H1 (cell line): ENCODE data around the gene SNX30. TPM values are rescaled to one million over a fixed set of nuclear protein-coding genes. Genes with fewer than 3 reads are reported as not detected.

ENCODE experiments used
- BCL11A ChIP-seq, 2 experiments: IDR thresholded peaks; one replicate each; pipeline ENCODE4 v1.6.1; 2011; ENCODE audit warnings: low read depth in 2 of 2, low read length in 2 of 2, mild to moderate bottlenecking in 2 of 2
- CEBPB ChIP-seq: IDR thresholded peaks from 2 replicates; pipeline ENCODE4 v1.6.1; 2012; ENCODE audit warnings: low read depth, low read length
- CHD2 ChIP-seq: IDR thresholded peaks from 2 replicates; pipeline ENCODE4 v1.6.1; 2012; ENCODE audit warnings: low read length, improper control_type of control experiment
- CHD7 ChIP-seq: fragments of 300-600 bp; sonication (generic); IDR thresholded peaks from 2 replicates; pipeline ENCODE4 v1.7.1; 2012; ENCODE audit warnings: low read length, moderate library complexity, mild to moderate bottlenecking, inconsistent platforms; ENCODE audit not compliant: insufficient replicate concordance
- EP300 ChIP-seq, 2 experiments: IDR thresholded peaks; 1 replicate in 1 of 2; 2 replicates in 1 of 2; pipeline ENCODE4 v1.6.1; 2011 to 2012; ENCODE audit warnings: low read depth in 2 of 2, low read length in 2 of 2, mild to moderate bottlenecking in 2 of 2, borderline replicate concordance in 1 of 2, inconsistent platforms in 1 of 2, moderate library complexity in 1 of 2
- GTF2F1 ChIP-seq: IDR thresholded peaks from 2 replicates; pipeline ENCODE4 v1.6.1; 2012; ENCODE audit warnings: low read depth, low read length, improper control_type of control experiment, borderline replicate concordance
- JUND ChIP-seq: IDR thresholded peaks from 2 replicates; pipeline ENCODE4 v1.6.1; 2011; ENCODE audit warnings: mild to moderate bottlenecking, improper control_type of control experiment, low read length
- POLR2AphosphoS5 ChIP-seq: IDR thresholded peaks from 2 replicates; pipeline ENCODE4 v1.6.1; 2011; ENCODE audit warnings: low read depth, low read length
- SP1 ChIP-seq: IDR thresholded peaks from 2 replicates; pipeline ENCODE4 v1.6.1; 2011; ENCODE audit warnings: low read depth, low read length
- TAF1 ChIP-seq: IDR thresholded peaks from 2 replicates; pipeline ENCODE4 v1.6.1; 2011; ENCODE audit warnings: mild to moderate bottlenecking, low read depth, low read length
- TCF12 ChIP-seq: IDR thresholded peaks from 2 replicates; pipeline ENCODE4 v1.6.1; 2011; ENCODE audit warnings: low read depth, mild to moderate bottlenecking, low read length
- USF2 ChIP-seq: IDR thresholded peaks from 2 replicates; pipeline ENCODE4 v1.6.1; 2011; ENCODE audit warnings: low read length, improper control_type of control experiment
- polyA plus RNA-seq, 7 experiments: library from polyadenylated mRNA; depleted of rRNA in 3 of 7; stranded (reverse) in 5 of 7; unstranded in 2 of 7; fragments of >200 nt in 5 of 7; fragments of 200-250 nt in 2 of 7; gene quantifications; 1 replicate in 5 of 7; 2 replicates in 1 of 7; 4 replicates in 1 of 7; pipeline versions ENCODE4 v1.2.1 to v1.2.3, GENCODE V29; 2011 to 2013; ENCODE audit warnings: missing spikeins in 2 of 7, mixed read lengths in 2 of 7
- total RNA-seq: library from RNA; stranded (reverse); fragmentation: NEBNext Ultra II Directional; extraction: Animal tissue kit (Norgen Biotek cat#: 25700); gene quantifications from 2 replicates; pipeline ENCODE4 v1.2.1, GENCODE V29; 2021

The SNX30 gene
- total and polyA plus RNA-seq, 2 of the 8 experiments (the other 6 are each of a cell fraction or from before 2014, with no cell fraction given): 4.0 to 12.2 TPM

DNA sequence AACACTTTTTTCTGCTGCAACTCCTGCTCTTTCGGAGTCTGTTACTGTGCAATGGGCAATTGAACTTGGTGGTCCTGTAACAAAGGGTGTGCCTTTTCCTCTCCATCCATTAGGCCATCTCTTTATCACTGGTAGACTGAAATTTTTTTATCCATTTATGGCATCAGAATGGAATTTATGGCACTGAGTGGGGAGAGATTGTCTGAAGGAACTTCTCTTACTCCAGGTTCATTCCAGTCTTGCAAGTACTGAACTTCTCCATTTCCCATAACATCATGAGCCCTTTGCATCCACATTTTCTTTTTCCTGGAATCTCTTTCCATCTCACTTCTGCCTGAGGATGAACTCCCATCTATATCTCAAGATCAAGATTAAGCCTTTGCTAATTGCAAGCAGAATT, 130.1 kb downstream of the SNX30 start (continued):
- TF ChIP-seq CHD7 (no peak), TCF12 (no peak), EP300 (IDR thresholded peaks at IDR 0.05; ENCODE audit: borderline replicate concordance in 1 of 2, low read depth in 2 of 2, low read length in 2 of 2) (no peak), BCL11A (IDR thresholded peaks at IDR 0.05; ENCODE audit: low read depth in 2 of 2, low read length in 2 of 2) (no peak), GTF2F1 (no peak), TAF1 (no peak), CEBPB (no peak), SP1 (no peak), USF2 (no peak), JUND (no peak), CHD2 (no peak), POLR2AphosphoS5 (no peak)
- TF ChIP-seq, all 59 proteins: peak for 0
